ENCODE measurements around the gene RNF220.
A peak's percentile ranks its signal among the peaks of the same experiment; 100 is the strongest.

RNF220 gene

GRCh38 chr1:44630116-44630515, 225.1 kb downstream of the RNF220 start:
- peaks cover 5% of the 10 kb centered on the region for H3K36me3 ChIP-seq (ENCODE audit: control insufficient read depth, insufficient read depth, low read length)
- no peaks in the 10 kb centered on the region for H3K9me3 ChIP-seq (ENCODE audit: control insufficient read depth, low read length)
- H3K4me1 ChIP-seq (ENCODE audit: control insufficient read depth, insufficient read depth, low read length) = peaks cover 8% of the 10 kb centered on the region
- H3K4me3 ChIP-seq (ENCODE audit: low read length) = no peak overlapping the region
- no peaks in the 10 kb centered on the region for H3K27me3 ChIP-seq (ENCODE audit: control insufficient read depth, insufficient read depth, low read length)
- no peak overlapping the region for H3K9ac ChIP-seq (ENCODE audit: low read length)

GRCh38 chr1:44631333-44631646, 226.2 kb downstream of the RNF220 start:
- no peaks in the 10 kb centered on the region for H3K27me3 ChIP-seq (ENCODE audit: control insufficient read depth, insufficient read depth, low read length)
- peaks cover 8% of the 10 kb centered on the region for H3K4me1 ChIP-seq (ENCODE audit: control insufficient read depth, insufficient read depth, low read length)
- H3K9me3 ChIP-seq (ENCODE audit: control insufficient read depth, low read length) = no peaks in the 10 kb centered on the region
- H3K9ac ChIP-seq (ENCODE audit: low read length) = peak overlapping the region; percentile 86
- peak overlapping the region; percentile 78 for H3K4me3 ChIP-seq (ENCODE audit: low read length)
- peaks cover 12% of the 10 kb centered on the region for H3K36me3 ChIP-seq (ENCODE audit: control insufficient read depth, insufficient read depth, low read length)

GRCh38 chr1:44631647-44632539, 226.8 kb downstream of the RNF220 start:
- H3K4me1 ChIP-seq (ENCODE audit: control insufficient read depth, insufficient read depth, low read length) = peaks cover 8% of the 10 kb centered on the region
- H3K9ac ChIP-seq (ENCODE audit: low read length) = peak overlapping the region; percentile 86
- no peaks in the 10 kb centered on the region for H3K9me3 ChIP-seq (ENCODE audit: control insufficient read depth, low read length)
- H3K4me3 ChIP-seq (ENCODE audit: low read length) = peak overlapping the region; percentile 78
- peaks cover 18% of the 10 kb centered on the region for H3K36me3 ChIP-seq (ENCODE audit: control insufficient read depth, insufficient read depth, low read length)
- no peaks in the 10 kb centered on the region for H3K27me3 ChIP-seq (ENCODE audit: control insufficient read depth, insufficient read depth, low read length)

- H3K4me1 ChIP-seq (ENCODE audit: control insufficient read depth, insufficient read depth, low read length) = peaks cover 8% of the 10 kb centered on the region
These were observed 227.5 kb downstream of the RNF220 start for GRCh38 chr1:44632598-44632997.

GRCh38 chr1:44634606-44635189, 229.6 kb downstream of the RNF220 start:
- peaks cover 8% of the 10 kb centered on the region for H3K4me1 ChIP-seq (ENCODE audit: control insufficient read depth, insufficient read depth, low read length)
- H3K4me3 ChIP-seq (ENCODE audit: low read length) = no peak overlapping the region
- H3K9me3 ChIP-seq (ENCODE audit: control insufficient read depth, low read length) = no peaks in the 10 kb centered on the region
- H3K9ac ChIP-seq (ENCODE audit: low read length) = no peak overlapping the region
- no peaks in the 10 kb centered on the region for H3K27me3 ChIP-seq (ENCODE audit: control insufficient read depth, insufficient read depth, low read length)
- H3K36me3 ChIP-seq (ENCODE audit: control insufficient read depth, insufficient read depth, low read length) = peaks cover 27% of the 10 kb centered on the region

More at GRCh38 chr1:44632598-44632997, 227.5 kb downstream of the RNF220 start:
- peaks cover 18% of the 10 kb centered on the region for H3K36me3 ChIP-seq (ENCODE audit: control insufficient read depth, insufficient read depth, low read length)
- H3K9me3 ChIP-seq (ENCODE audit: control insufficient read depth, low read length) = no peaks in the 10 kb centered on the region
- H3K9ac ChIP-seq (ENCODE audit: low read length) = peak overlapping the region; percentile 72
- H3K27me3 ChIP-seq (ENCODE audit: control insufficient read depth, insufficient read depth, low read length) = no peaks in the 10 kb centered on the region
- H3K4me3 ChIP-seq (ENCODE audit: low read length) = no peak overlapping the region

- H3K27me3 ChIP-seq (ENCODE audit: control insufficient read depth, insufficient read depth, low read length) = no peaks in the 10 kb centered on the region
- H3K4me3 ChIP-seq (ENCODE audit: low read length) = no peak overlapping the region
- H3K36me3 ChIP-seq (ENCODE audit: control insufficient read depth, insufficient read depth, low read length) = peaks cover 27% of the 10 kb centered on the region
- no peak overlapping the region for H3K9ac ChIP-seq (ENCODE audit: low read length)
- no peaks in the 10 kb centered on the region for H3K9me3 ChIP-seq (ENCODE audit: control insufficient read depth, low read length)
- H3K4me1 ChIP-seq (ENCODE audit: control insufficient read depth, insufficient read depth, low read length) = peaks cover 8% of the 10 kb centered on the region
These were observed 230.4 kb downstream of the RNF220 start for GRCh38 chr1:44635439-44635838.

DNA sequence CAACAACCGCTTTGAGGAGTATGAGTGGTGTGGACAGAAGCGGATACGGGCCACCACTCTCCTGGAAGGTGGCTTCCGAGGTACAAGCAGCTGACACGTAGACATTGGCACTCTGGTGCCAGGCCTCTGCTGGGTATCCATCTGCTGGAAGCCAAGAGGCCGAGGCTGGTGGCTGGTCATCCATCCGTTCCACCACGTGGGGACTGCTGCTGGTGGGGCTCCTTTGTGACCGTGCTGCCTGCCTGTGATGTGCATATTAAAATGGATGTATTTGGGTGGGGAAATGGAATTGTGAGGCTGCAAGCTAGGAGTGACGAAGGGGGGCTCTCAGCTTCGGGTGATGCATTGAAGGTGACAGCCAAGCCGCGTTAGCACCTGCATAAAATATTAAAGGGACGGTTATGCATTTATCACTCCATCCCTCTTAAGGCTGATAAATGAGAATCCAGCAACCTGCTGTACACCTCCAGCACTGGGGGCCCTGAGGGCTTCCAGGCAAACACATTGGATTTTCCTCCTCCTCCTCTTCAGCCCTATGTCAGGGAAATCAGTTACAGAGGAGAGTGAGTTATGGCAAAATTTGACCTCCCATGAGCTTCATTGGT, 231.1 kb downstream of the RNF220 start:
- peaks cover 7% of the 10 kb centered on the region for H3K4me1 ChIP-seq (ENCODE audit: control insufficient read depth, insufficient read depth, low read length)

GRCh38 chr1:44636688-44637598, 231.9 kb downstream of the RNF220 start:
- no peaks in the 10 kb centered on the region for H3K27me3 ChIP-seq (ENCODE audit: control insufficient read depth, insufficient read depth, low read length)
- H3K9ac ChIP-seq (ENCODE audit: low read length) = no peak overlapping the region
- H3K9me3 ChIP-seq (ENCODE audit: control insufficient read depth, low read length) = no peaks in the 10 kb centered on the region
- peaks cover 27% of the 10 kb centered on the region for H3K36me3 ChIP-seq (ENCODE audit: control insufficient read depth, insufficient read depth, low read length)
- H3K4me1 ChIP-seq (ENCODE audit: control insufficient read depth, insufficient read depth, low read length) = peaks cover 3% of the 10 kb centered on the region
- no peak overlapping the region for H3K4me3 ChIP-seq (ENCODE audit: low read length)

More for the DNA sequence above, 231.1 kb downstream of the RNF220 start:
- Histone ChIP-seq H3K9me3 (ENCODE audit: control insufficient read depth, low read length) (no peaks in the 10 kb centered on the region), H3K36me3 (ENCODE audit: control insufficient read depth, insufficient read depth, low read length) (peaks cover 27% of the 10 kb centered on the region), H3K9ac (ENCODE audit: low read length) (no peak overlapping the region), H3K27me3 (ENCODE audit: control insufficient read depth, insufficient read depth, low read length) (no peaks in the 10 kb centered on the region), H3K4me3 (ENCODE audit: low read length) (no peak overlapping the region)

DNA sequence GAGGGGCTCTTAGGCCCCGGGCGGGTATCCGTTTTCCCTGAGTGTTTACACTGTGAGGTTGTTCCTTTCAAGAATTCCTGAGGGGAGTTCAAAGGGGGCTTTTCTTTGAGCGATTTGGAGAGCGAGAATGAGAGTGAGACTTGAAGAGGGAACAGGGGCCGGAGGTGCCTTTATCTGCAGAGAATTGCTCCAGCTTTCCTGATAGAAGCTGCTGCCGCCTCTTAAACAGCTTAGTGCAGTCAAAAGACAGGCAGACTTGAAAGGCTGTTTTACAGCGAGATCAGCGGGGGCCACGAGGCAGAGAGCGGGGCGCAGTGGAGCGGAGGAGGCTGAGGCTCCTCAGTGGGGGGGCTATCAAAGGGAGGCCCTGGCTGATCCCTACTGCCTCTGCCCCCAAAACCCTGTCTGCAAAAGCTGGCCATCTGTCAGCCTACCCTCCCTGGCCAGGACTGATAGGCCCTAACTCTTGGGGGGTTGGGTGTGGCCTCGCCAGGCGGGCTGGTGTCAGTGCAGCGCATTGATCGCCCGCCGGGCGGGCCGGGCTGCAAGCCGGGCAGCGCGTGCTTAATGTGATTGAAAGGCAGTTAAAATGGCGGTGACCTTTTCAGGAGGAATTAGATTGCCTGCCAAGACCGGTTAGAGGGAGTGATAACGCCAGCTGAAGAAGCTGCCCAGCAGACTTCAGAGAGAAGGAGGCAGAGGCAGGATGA, 232.8 kb downstream of the RNF220 start:
- Histone ChIP-seq H3K9me3 (ENCODE audit: control insufficient read depth, low read length) (no peaks in the 10 kb centered on the region), H3K36me3 (ENCODE audit: control insufficient read depth, insufficient read depth, low read length) (peaks cover 27% of the 10 kb centered on the region), H3K9ac (ENCODE audit: low read length) (no peak overlapping the region), H3K27me3 (ENCODE audit: control insufficient read depth, insufficient read depth, low read length) (no peaks in the 10 kb centered on the region), H3K4me3 (ENCODE audit: low read length) (no peak overlapping the region), H3K4me1 (ENCODE audit: control insufficient read depth, insufficient read depth, low read length) (peaks cover 3% of the 10 kb centered on the region)

- Histone ChIP-seq H3K27me3 (ENCODE audit: control insufficient read depth, insufficient read depth, low read length) (no peaks in the 10 kb centered on the region), H3K4me3 (ENCODE audit: low read length) (no peak overlapping the region), H3K9me3 (ENCODE audit: control insufficient read depth, low read length) (no peaks in the 10 kb centered on the region), H3K36me3 (ENCODE audit: control insufficient read depth, insufficient read depth, low read length) (peaks cover 32% of the 10 kb centered on the region), H3K9ac (ENCODE audit: low read length) (no peak overlapping the region), H3K4me1 (ENCODE audit: control insufficient read depth, insufficient read depth, low read length) (no peaks in the 10 kb centered on the region)
These were observed 235.3 kb downstream of the RNF220 start for GRCh38 chr1:44640200-44640853.
